Occipital lobe (tissue), 2 donors: ENCODE results near the gene ACSF2. TPM values are rescaled to one million over a fixed set of nuclear protein-coding genes. Genes with fewer than 3 reads are reported as not detected.

Source experiments
- DNase-seq: peaks from one replicate; lab custom pipeline; 2025; lab: John Stamatoyannopoulos, UW
- total RNA-seq: library from RNA; depleted of rRNA; stranded (reverse); fragments of >200 nt; gene quantifications from one replicate; pipeline ENCODE4 v1.2.3, GENCODE V29; 2014

The ACSF2 gene
- total RNA-seq, 1 donor from 2014 or later, result 1.9 TPM

DNA sequence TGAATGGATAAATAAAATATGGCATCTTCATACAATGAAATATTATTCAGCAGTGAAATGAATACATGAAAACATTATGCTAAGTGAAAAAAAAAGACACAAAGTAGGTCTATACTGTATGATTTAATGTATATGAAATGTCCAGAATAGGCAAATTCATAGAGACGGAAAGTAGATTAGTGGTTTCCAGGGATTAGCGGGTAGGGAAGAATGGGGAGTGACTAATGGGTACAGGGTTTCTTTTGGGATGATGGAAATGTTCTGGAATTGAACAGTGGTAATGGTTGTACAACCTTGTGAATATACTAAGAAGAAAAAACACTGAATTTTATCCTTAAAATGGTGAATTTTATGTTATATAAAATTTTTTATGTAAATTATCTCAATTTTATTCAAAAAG lies 73.7 kb downstream of the ACSF2 start:
- DNase-seq, result no peak

DNA sequence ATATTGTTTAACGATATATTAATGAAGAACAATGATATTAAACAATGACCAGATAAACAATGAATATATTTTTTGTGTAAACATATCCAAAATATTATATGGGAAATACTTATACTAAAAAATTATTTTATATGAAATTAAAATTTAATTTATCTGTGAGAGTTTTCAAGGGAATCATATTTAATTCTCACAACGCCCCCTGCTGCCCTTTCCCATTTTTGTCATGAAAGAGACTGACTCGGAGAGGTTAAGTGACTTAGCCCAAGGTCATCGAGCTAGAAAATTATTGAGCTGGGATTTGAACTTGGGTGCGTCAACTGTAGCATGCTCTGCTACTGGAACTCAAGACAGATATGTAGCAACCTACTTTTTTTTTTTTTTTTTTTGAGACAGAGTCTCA lies 75.0 kb downstream of the ACSF2 start:
- DNase-seq, result no peak

GRCh38 chr17:50502301-50502990 lies 76.4 kb downstream of the ACSF2 start:
- no peak for DNase-seq

GRCh38 chr17:50505591-50506130 lies 79.6 kb downstream of the ACSF2 start:
- no peak for DNase-seq

- no peak for DNase-seq
Observed at GRCh38 chr17:50506298-50506697, 80.3 kb downstream of the ACSF2 start.

- DNase-seq, result peak; percentile 75
Observed at GRCh38 chr17:50507871-50508572, 82.0 kb downstream of the ACSF2 start, which contains the start of gene MYCBPAP. Gene MYCBPAP (plus strand): TSS chr17:50508439. CDS start chr17:50508675, 236 bp downstream.

DNA sequence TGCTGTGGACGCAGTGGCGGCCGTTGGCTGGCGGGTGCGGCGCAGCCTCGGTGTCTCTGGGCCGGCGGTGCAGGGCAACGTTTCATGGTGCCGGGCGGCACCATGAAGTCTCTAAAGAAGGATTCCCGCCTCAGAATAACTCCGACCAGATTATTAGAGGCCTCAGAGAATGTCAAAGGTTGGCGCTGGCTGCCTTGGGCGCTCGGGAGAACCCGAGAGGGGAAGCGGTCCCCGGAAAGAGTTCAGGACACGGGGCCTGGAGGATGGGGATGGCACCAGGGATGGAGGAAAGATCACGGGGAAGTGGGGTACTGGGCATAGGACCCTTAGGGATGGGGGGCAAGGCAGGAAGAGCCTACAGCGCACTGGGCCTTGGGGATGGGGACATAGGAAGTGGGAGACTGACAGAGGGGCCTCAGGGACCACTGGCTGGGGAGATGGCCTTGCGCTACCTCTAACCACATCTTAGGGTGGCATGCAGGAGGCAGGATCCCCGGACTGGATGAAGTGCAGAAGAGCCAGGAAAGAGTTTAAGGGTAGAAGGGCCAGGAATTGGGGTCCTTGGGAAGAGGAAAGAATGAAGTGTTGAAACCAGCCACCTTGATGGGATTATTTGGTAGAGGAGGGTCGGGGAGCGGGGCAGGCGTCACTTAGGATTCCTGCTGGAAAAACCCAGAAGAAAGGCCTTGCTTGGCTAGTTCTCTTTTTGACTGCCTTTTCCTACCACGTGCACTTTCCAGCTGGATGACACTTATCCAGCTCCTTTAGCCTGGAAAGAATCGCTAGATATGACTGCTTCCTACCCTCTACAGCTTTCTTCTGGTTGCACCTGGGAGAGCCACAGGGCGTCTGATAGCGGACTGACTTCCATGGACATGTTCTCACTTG lies 82.8 kb downstream of the ACSF2 start:
- DNase-seq, result no peak

DNA sequence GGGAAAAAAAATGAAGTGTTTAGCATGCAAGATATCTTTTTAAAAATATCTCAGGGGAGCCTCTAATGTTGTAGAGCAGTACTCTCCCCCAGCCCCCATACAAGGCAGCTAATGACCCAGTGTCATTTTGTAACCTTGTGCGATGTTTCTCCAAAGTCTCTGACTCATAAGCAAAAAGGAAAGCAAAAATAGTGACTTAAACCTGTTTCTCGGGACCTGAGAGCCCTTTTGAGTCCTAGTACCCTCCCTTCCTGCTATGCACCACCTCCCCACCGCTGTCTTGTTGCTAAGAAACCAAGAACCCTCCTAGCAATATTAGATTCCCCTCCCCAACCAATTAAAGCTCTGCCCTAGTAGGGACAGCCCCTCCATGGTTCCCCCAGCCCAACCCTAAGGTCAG lies 85.0 kb downstream of the ACSF2 start:
- DNase-seq, result no peak

- DNase-seq, result no peak
Observed at GRCh38 chr17:50513495-50513894, 87.5 kb downstream of the ACSF2 start.

DNA sequence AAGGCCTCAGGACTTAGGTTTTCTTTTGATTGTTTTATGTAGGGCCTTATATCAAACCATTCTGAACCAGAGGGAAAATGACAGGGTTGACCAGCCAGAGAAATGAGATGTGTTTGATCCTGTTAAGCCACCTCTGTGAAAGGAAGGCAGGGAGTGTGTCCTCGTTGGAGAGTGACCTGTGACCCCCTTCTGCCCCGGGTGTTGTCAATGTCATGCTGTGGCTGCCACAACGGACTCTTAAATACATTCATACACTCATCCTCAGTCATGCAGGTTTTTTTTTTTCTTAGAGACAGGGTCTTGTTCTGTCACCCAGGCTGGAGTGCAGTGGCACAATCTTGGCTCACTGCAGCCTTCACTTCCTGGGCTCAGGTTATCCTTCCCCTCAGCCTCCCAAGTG lies 88.4 kb downstream of the ACSF2 start:
- no peak for DNase-seq

GRCh38 chr17:50514936-50515702 lies 89.1 kb downstream of the ACSF2 start:
- no peak for DNase-seq

DNA sequence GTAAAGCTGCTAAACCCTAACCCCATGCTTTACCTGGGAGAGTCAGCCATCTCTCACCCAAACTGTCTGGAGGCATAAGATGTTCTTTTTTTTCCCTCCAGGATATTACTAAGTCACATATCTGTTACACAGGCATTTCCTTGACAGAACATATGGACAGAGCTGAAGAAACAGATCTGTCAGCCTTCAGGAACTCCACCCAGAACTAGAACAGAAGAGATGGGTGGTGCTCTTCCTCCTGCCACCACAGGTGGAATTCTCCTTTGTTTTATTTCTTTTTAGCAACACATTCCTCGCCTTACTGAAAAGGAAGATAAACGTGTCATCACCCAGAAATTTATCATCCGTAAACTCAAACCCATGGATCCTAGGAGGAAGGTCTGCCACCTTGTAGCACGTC lies 91.0 kb downstream of the ACSF2 start:
- DNase-seq, result no peak

DNA sequence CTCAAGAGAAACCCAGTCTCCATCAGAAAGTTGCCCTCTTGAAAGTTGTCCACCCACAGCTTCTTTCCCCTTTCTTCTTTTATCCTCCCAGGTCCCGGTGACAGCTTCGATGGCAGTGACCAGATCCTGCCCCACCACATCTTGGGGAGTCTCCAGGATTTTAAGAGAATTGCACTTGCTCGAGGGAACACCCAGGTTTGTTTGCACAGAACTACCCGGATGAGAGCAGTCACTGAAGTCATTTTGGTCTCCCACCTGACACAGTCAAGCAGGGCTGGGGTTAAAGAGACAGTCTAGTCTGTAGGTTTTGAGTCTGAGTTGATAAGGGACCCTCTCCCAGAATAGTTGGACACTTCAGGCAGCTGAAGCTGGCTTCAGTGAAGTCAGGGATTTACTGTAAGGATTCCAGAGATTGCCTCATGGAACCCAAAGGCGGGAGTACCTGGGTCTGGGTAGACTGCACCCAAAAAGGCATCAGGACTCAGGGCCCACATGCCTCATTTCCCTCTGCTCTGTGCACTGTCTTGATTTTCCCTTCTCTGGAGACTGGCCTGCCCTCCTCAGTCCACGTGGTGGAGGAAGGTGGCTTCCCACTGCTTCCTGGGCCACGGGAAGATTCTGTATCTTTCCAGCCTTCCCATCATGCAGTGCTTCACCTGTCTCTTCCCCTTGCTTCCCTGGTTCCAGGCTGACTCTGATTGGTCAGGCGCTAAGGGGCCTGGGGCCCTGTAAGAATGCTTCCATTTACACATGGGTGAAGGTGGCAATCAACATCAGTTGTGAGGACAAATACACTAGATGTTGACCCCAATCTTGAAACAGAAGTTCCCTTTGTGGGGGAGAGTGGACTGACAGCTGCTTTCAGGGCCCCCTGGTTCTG lies 91.7 kb downstream of the ACSF2 start:
- DNase-seq, result no peak

- DNase-seq, result no peak
Observed at GRCh38 chr17:50518384-50519023, 92.5 kb downstream of the ACSF2 start.

DNA sequence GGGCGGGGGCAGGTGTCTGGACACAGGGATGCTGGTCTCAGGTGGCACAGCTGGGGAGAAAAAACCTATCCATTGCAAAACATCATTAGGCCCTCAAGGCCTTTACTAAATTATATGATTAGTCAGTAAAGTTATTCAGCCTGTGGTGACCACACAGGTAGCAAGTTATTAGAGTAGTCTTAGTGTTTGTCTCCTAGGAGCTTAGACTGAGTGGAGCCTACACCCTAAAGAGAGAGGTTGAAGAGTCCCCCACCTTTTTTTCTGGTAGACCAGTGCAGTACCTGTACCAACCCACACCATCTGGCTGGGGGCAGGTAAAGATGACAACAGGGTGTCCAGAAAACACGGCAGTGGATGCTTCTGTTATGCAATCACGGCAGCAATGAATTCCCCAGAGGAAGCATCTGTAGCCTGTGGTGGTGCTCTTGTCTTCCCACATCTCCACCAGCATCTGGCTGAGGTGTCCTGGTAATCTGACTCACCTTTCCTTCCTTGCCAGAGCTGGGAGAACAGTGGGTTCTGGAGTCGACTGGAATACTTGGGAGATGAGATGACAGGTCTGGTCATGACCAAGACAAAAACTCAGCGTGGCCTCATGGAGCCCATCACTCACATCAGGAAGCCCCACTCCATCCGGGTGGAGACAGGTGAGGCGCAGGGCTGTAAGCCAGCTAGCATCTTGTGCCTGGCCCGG lies 93.3 kb downstream of the ACSF2 start:
- DNase-seq, result no peak

- no peak for DNase-seq
Observed at GRCh38 chr17:50520483-50520882, 94.5 kb downstream of the ACSF2 start.

DNA sequence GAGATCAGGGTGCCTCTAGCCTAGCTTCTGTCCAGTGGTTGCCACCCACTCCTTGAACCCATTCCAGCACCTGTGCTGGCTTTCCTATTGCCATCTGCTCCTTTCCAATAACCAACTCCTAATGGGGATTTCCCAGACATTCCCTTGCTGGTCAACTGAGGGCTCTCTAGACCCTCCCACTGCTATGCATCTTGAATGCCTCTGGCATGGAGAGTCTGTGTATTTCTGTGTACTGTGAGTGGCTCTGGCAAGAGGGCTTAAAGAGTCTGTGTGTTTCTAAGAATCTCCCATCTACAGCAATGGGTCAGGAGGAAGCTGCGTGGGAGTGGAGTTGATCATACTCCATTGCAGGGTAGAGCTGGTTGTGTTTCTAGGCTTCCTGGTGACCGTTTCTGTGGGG lies 95.5 kb downstream of the ACSF2 start:
- DNase-seq, result no peak

DNA sequence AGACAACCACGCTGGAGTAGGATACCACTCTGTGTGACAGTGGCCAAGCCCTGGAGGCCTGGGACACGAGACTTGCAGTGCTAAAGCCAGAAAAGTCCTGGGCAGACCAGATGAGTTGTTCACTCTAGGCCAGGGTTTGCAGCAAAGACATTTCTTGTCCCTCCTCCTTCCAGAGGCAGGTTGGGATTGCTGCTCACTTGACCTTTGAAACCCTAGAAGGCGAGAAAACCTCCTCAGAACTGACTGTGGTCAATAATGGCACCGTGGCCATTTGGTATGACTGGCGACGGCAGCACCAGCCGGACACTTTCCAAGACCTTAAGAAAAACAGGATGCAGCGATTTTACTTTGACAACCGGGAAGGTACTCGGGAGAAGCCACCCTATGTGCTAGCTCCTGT lies 96.7 kb downstream of the ACSF2 start:
- no peak for DNase-seq

DNA sequence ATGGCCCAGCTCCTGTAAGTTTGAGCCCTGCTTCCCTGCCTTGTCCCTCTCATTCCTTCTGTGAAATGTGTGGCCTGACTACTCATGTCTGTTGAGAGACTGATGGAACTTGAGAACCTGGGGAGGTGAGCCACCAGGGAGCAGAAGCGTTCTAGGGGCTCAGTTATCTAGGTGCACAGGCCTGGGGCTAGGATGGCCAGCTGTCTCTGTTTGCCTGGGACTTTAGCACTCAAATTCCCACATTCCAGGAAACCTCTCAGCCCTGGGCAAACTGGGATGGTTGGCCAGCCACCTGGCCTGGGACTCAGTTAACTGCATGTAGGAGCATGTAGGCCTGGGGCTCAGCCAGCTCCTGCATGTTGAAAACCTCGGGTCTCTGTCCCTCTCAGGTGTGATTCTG lies 97.2 kb downstream of the ACSF2 start:
- no peak for DNase-seq
